HuH-7.5 (cell line): ENCODE measurements around the gene SIGLEC11.
"Not testable (repeated sequence)": the region's sequence is repeated elsewhere in the genome, so short reads cannot be mapped to it uniquely, and the experiment has no call there.

Source experiments
- DNase-seq: peaks from one replicate; pipeline ENCODE4 v3.0.0; 2011; ENCODE audit warnings: low spot score

The SIGLEC11 gene

GRCh38 chr19:49924881-49925210, 36.1 kb downstream of the SIGLEC11 start:
- DNase-seq: not testable (repeated sequence)

- DNase-seq: no peak
Observed at GRCh38 chr19:49924004-49924880, 36.7 kb downstream of the SIGLEC11 start.

- no peak for DNase-seq
Observed at GRCh38 chr19:49923055-49924003, 37.6 kb downstream of the SIGLEC11 start.

GRCh38 chr19:49921871-49922795, 38.8 kb downstream of the SIGLEC11 start:
- no peak for DNase-seq

- DNase-seq: no peak
Observed at GRCh38 chr19:49920624-49921363, 40.2 kb downstream of the SIGLEC11 start.

GRCh38 chr19:49918089-49918488, 42.9 kb downstream of the SIGLEC11 start:
- no peak for DNase-seq

GRCh38 chr19:49916839-49917733, 43.9 kb downstream of the SIGLEC11 start:
- DNase-seq: no peak

GRCh38 chr19:49915271-49915670, 45.7 kb downstream of the SIGLEC11 start:
- no peak for DNase-seq

- no peak for DNase-seq
Observed at GRCh38 chr19:49913720-49914119, 47.3 kb downstream of the SIGLEC11 start.

- DNase-seq: no peak
Observed at GRCh38 chr19:49912965-49913685, 47.8 kb downstream of the SIGLEC11 start.

- DNase-seq: no peak
Observed at GRCh38 chr19:49911381-49912145, 49.4 kb downstream of the SIGLEC11 start.

GRCh38 chr19:49910179-49910578, 50.8 kb downstream of the SIGLEC11 start:
- DNase-seq: no peak

- no peak for DNase-seq
Observed at GRCh38 chr19:49908480-49909420, 52.2 kb downstream of the SIGLEC11 start.

GRCh38 chr19:49907745-49908446, 53.1 kb downstream of the SIGLEC11 start:
- no peak for DNase-seq

GRCh38 chr19:49906879-49907564, 54.0 kb downstream of the SIGLEC11 start:
- DNase-seq: no peak

- DNase-seq: no peak
Observed at GRCh38 chr19:49904136-49904535, 56.8 kb downstream of the SIGLEC11 start.
